Hepatocyte (in vitro differentiated cells): Measurements from ENCODE around the gene INSR.

ENCODE experiments used
- CTCF ChIP-seq: fragments of 200-600 bp; sonication (generic); IDR thresholded peaks from 2 replicates; pipeline ENCODE4 v1.5.1; 2016; ENCODE audit warnings: antibody characterized with exemption, mild to moderate bottlenecking; ENCODE audit not compliant: poor library complexity
- EZH2 ChIP-seq: fragments of 200-600 bp; sonication (generic); IDR thresholded peaks from 2 replicates; pipeline ENCODE4 v1.6.1; 2016; ENCODE audit warnings: antibody characterized with exemption, mild to moderate bottlenecking, borderline replicate concordance
- EZH2phosphoT487 ChIP-seq: fragments of 200-600 bp; sonication (generic); IDR thresholded peaks from one replicate; pipeline ENCODE4 v1.6.1; 2018; ENCODE audit warnings: antibody characterized with exemption, mild to moderate bottlenecking, low read depth, moderate library complexity; ENCODE audit not compliant: unreplicated experiment, severe bottlenecking

GRCh38 chr19:7101498-7102253, 192.5 kb downstream of the INSR start:
- TF ChIP-seq CTCF = no peak
- TF ChIP-seq EZH2phosphoT487 = no peak
- TF ChIP-seq EZH2 = no peak
